ENCODE data around the gene DMWD.
"Not testable (repeated sequence)": the region's sequence is repeated elsewhere in the genome, so short reads cannot be mapped to it uniquely, and the experiment has no call there.

DMWD gene

GRCh38 chr19:45804140-45804958 is 11.7 kb upstream of the DMWD start:
- TF ChIP-seq, protein P1, sequence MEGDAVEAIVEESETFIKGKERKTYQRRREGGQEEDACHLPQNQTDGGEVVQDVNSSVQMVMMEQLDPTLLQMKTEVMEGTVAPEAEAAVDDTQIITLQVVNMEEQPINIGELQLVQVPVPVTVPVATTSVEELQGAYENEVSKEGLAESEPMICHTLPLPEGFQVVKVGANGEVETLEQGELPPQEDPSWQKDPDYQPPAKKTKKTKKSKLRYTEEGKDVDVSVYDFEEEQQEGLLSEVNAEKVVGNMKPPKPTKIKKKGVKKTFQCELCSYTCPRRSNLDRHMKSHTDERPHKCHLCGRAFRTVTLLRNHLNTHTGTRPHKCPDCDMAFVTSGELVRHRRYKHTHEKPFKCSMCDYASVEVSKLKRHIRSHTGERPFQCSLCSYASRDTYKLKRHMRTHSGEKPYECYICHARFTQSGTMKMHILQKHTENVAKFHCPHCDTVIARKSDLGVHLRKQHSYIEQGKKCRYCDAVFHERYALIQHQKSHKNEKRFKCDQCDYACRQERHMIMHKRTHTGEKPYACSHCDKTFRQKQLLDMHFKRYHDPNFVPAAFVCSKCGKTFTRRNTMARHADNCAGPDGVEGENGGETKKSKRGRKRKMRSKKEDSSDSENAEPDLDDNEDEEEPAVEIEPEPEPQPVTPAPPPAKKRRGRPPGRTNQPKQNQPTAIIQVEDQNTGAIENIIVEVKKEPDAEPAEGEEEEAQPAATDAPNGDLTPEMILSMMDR (conservative IDR thresholded peaks at IDR 0.05), result no peak
- no peak overlapping the region for H3K27ac ChIP-seq

- no peak overlapping the region for H3K27ac ChIP-seq
- TF ChIP-seq, protein P1 (conservative IDR thresholded peaks at IDR 0.05), result no peak
These were observed 9.0 kb upstream of the DMWD start for GRCh38 chr19:45801603-45802175.

- TF ChIP-seq, protein P1 (conservative IDR thresholded peaks at IDR 0.05), result no peak
- H3K27ac ChIP-seq, result no peak overlapping the region
These were observed 7.5 kb upstream of the DMWD start for GRCh38 chr19:45800070-45800553.

- H3K27ac ChIP-seq, result not testable (repeated sequence)
These were observed 6.9 kb upstream of the DMWD start for GRCh38 chr19:45799541-45799940.

- TF ChIP-seq, protein P1 (conservative IDR thresholded peaks at IDR 0.05), result peak; percentile 92
- H3K27ac ChIP-seq, result no peak overlapping the region
These were observed 6.4 kb upstream of the DMWD start for GRCh38 chr19:45798995-45799517.

GRCh38 chr19:45794627-45795026 is 2.0 kb upstream of the DMWD start:
- H3K27ac ChIP-seq, result no peak overlapping the region
- TF ChIP-seq, protein P1 (conservative IDR thresholded peaks at IDR 0.05), result no peak

- TF ChIP-seq, protein P1 (conservative IDR thresholded peaks at IDR 0.05), result no peak
These were observed 1.2 kb upstream of the DMWD start for GRCh38 chr19:45793876-45794275.

GRCh38 chr19:45793178-45793564 is 526 bp upstream of the DMWD start:
- TF ChIP-seq, protein P1 (conservative IDR thresholded peaks at IDR 0.05), result no peak
- no peak overlapping the region for H3K27ac ChIP-seq

More at GRCh38 chr19:45793876-45794275, 1.2 kb upstream of the DMWD start:
- no peak overlapping the region for H3K27ac ChIP-seq

Data from VCaP (cell line).